Cardiac fibroblast (primary cell): ENCODE results near the gene UBN1.

Source experiments
- DNase-seq, 2 donors: peaks; one replicate each; pipeline versions ENCODE4 v3.0.0 to v3.0.0-alpha.2; 2010; ENCODE audit warnings: low read depth in 2 of 2
- H3K4me3 ChIP-seq, 2 donors: replicated peaks in 1 of 2; 1 replicate in 1 of 2; 2 replicates in 1 of 2; pipeline ENCODE4 v1.5.1; 2011; ENCODE audit warnings: low read depth in 2 of 2, low read length in 2 of 2, mild to moderate bottlenecking in 2 of 2, moderate library complexity in 1 of 2
- CTCF ChIP-seq: IDR thresholded peaks from one replicate; pipeline ENCODE4 v1.5.1; 2011; ENCODE audit warnings: low read depth, mild to moderate bottlenecking, low read length, inconsistent platforms

The UBN1 gene

GRCh38 chr16:4876646-4877379, 29.5 kb downstream of the UBN1 start:
- H3K4me3 ChIP-seq: no peak overlapping the region
- no peak for TF ChIP-seq CTCF
- no peak for DNase-seq

GRCh38 chr16:4877380-4877685, 30.1 kb downstream of the UBN1 start:
- no peak for DNase-seq
- TF ChIP-seq CTCF: no peak
- H3K4me3 ChIP-seq: no peak overlapping the region

- no peak for TF ChIP-seq CTCF
- no peak overlapping the region for H3K4me3 ChIP-seq
- peak in 1 of 2 donors; percentile 35 for DNase-seq
These were observed 31.8 kb downstream of the UBN1 start for GRCh38 chr16:4879049-4879448.

- TF ChIP-seq CTCF: no peak
- H3K4me3 ChIP-seq: no peak overlapping the region
- no peak for DNase-seq
These were observed 32.8 kb downstream of the UBN1 start for GRCh38 chr16:4880006-4880580.

GRCh38 chr16:4882000-4882632, 34.8 kb downstream of the UBN1 start:
- TF ChIP-seq CTCF: no peak
- DNase-seq: peak; percentile 41 to 76
- no peak overlapping the region for H3K4me3 ChIP-seq

- TF ChIP-seq CTCF: no peak
- no peak overlapping the region for H3K4me3 ChIP-seq
- peak; percentile 43 to 59 for DNase-seq
These were observed 35.5 kb downstream of the UBN1 start for GRCh38 chr16:4882633-4883285.
